ENCODE data around the gene UBA3. TPM values are rescaled to one million over a fixed set of nuclear protein-coding genes. Genes with fewer than 3 reads are reported as not detected.

The UBA3 gene
- total and polyA plus RNA-seq, 8 donors = 33.4 to 99.3 (median 44.5) TPM

DNA sequence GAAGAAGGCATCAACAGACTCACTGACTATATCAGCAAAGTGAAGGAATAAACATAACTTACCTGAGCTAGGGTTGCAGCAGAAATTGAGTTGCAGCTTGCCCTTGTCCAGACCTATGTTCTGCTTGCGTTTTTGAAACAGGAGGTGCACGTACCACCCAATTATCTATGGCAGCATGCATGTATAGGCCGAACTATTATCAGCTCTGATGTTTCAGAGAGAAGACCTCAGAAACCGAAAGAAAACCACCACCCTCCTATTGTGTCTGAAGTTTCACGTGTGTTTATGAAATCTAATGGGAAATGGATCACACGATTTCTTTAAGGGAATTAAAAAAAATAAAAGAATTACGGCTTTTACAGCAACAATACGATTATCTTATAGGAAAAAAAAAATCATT, 24.4 kb upstream of the UBA3 start:
- no peak overlapping the region for H3K27ac ChIP-seq
- intact Hi-C loops (cut with DNase I; ENCODE audit: low total_unique reads) = no loop called here
- no peak for TF ChIP-seq POLR2A (IDR thresholded peaks at IDR 0.05)
- no peak for TF ChIP-seq POLR2AphosphoS5 (IDR thresholded peaks at IDR 0.05)
- TF ChIP-seq CTCF (IDR thresholded peaks at IDR 0.05) = no peak
- no peak for TF ChIP-seq EP300 (IDR thresholded peaks at IDR 0.05)
- no peaks in the 10 kb centered on the region for H3K9me3 ChIP-seq
- no peaks in the 10 kb centered on the region for H3K27me3 ChIP-seq
- no peak overlapping the region for H3K4me3 ChIP-seq
- no peak for DNase-seq
- 81 to 88% (median 83%) methylated on average over 8 of the region's 8 CpGs for WGBS, 5 donors
- peaks cover 15 to 65% (median 51%) of the 10 kb centered on the region in 4 donors for H3K36me3 ChIP-seq
- H3K4me1 ChIP-seq = peaks cover 0 to 36% (median 20%) of the 10 kb centered on the region in 4 donors

DNA sequence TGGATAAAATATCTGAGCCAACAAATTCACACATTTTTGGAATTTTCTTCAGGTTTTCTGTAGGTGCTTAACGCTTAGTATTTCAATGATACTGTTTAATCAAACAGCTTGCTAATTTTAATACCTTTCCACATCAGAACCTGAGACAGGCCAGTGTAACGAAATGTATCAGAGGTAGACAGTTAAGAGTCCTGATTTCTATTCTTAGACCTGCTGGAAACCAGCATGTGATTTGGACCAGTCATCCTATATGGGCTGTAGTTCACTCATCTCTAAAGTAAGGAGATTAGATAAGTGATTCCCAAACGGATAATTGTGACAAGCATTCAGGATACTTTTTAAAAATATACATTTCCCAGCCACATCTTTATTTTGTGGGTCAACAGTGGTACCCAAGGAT, 23.0 kb upstream of the UBA3 start:
- intact Hi-C loops (cut with DNase I; ENCODE audit: low total_unique reads) = no loop called here
- WGBS, 5 donors = 78 to 85% (median 82%) methylated on average over 3 of the region's 3 CpGs

GRCh38 chr3:69102384-69102783, 22.2 kb upstream of the UBA3 start:
- Histone ChIP-seq H3K27me3 (no peaks in the 10 kb centered on the region), H3K4me1 (peaks cover 0 to 48% (median 25%) of the 10 kb centered on the region in 4 donors), H3K36me3 (peaks cover 15 to 65% (median 51%) of the 10 kb centered on the region in 4 donors), H3K27ac (no peak overlapping the region), H3K4me3 (no peak overlapping the region), H3K9me3 (no peaks in the 10 kb centered on the region)
- intact Hi-C loops (cut with DNase I; ENCODE audit: low total_unique reads) = no loop called here
- no peak for DNase-seq
- no peak for TF ChIP-seq CTCF (IDR thresholded peaks at IDR 0.05)
- no peak for TF ChIP-seq POLR2A (IDR thresholded peaks at IDR 0.05)
- no peak for TF ChIP-seq POLR2AphosphoS5 (IDR thresholded peaks at IDR 0.05)
- TF ChIP-seq EP300 (IDR thresholded peaks at IDR 0.05) = no peak
- 90 to 97% (median 95%) methylated on average over 4 of the region's 4 CpGs for WGBS, 5 donors

More for the DNA sequence above, 23.0 kb upstream of the UBA3 start:
- Histone ChIP-seq H3K27me3 (no peaks in the 10 kb centered on the region), H3K27ac (no peak overlapping the region), H3K36me3 (peaks cover 15 to 65% (median 51%) of the 10 kb centered on the region in 4 donors), H3K9me3 (no peaks in the 10 kb centered on the region), H3K4me1 (peaks cover 0 to 41% (median 25%) of the 10 kb centered on the region in 4 donors), H3K4me3 (no peak overlapping the region)
- TF ChIP-seq CTCF (IDR thresholded peaks at IDR 0.05) (no peak), POLR2A (IDR thresholded peaks at IDR 0.05) (no peak), EP300 (IDR thresholded peaks at IDR 0.05) (no peak), POLR2AphosphoS5 (IDR thresholded peaks at IDR 0.05) (no peak)
- DNase-seq = no peak

DNA sequence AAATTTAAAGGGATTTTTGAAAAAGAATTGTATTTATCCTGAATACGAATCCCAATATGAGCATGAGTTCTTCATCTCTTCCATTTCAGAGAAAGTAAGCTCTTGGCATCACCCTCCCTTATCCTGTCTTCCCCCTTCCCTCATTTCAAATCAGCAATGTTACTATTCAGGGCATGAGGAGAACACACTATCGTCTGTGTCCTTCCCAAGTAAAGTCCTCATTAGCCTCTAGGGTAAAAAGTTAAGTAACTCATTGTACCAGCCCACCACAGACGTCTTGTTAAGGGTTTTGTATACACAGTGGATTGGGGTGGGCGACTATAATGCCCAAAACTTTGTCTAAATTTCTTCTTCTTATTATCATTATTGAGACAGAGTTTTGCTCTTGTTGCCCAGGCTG, 19.4 kb upstream of the UBA3 start:
- no peaks in the 10 kb centered on the region for H3K27me3 ChIP-seq
- WGBS, 5 donors = 90 to 92% (median 90%) methylated on average over 4 of the region's 4 CpGs
- no peak overlapping the region for H3K4me3 ChIP-seq
- peaks cover 16 to 65% (median 34%) of the 10 kb centered on the region in 4 donors for H3K4me1 ChIP-seq
- TF ChIP-seq POLR2A (IDR thresholded peaks at IDR 0.05) (no peak), EP300 (IDR thresholded peaks at IDR 0.05) (no peak), CTCF (IDR thresholded peaks at IDR 0.05) (no peak), POLR2AphosphoS5 (IDR thresholded peaks at IDR 0.05) (no peak)
- H3K36me3 ChIP-seq = peaks cover 12 to 46% (median 39%) of the 10 kb centered on the region in 4 donors
- intact Hi-C loops (cut with DNase I; ENCODE audit: low total_unique reads) = no loop called here
- H3K9me3 ChIP-seq = no peaks in the 10 kb centered on the region
- DNase-seq = no peak
- no peak overlapping the region for H3K27ac ChIP-seq

Data from stomach (tissue), 9 donors.